Sigmoid colon (tissue), 4 donors: Measurements from ENCODE around the gene TOLLIP.

ENCODE experiments used
- CTCF ChIP-seq, 4 experiments: fragments of 450-650 bp in 3 of 4; fragments of 200-600 bp in 1 of 4; IDR thresholded peaks; one replicate each; pipeline ENCODE4 v1.5.1; 2016 to 2019; ENCODE audit warnings: antibody characterized with exemption in 4 of 4, mild to moderate bottlenecking in 3 of 4, moderate library complexity in 2 of 4
- POLR2AphosphoS5 ChIP-seq, 4 donors: sonication (generic); formaldehyde crosslinking; IDR thresholded peaks; one replicate each; pipeline ENCODE4 v1.6.1; 2017; ENCODE audit warnings: antibody characterized with exemption in 4 of 4

- TF ChIP-seq CTCF (IDR thresholded peaks at IDR 0.05) (no peak), POLR2AphosphoS5 (IDR thresholded peaks at IDR 0.05) (no peak)
Measured at GRCh38 chr11:1353383-1354124, 44.1 kb upstream of the TOLLIP start.
